Memory B cell (primary cell): ENCODE results near the gene SEZ6.

Experiments
- ATAC-seq: fragments of 150-1000 bp; cut with Tn5 transposase; 2 replicates; pipeline ENCODE4 v1.10.0; 2021; ENCODE audit warnings: low read depth, mild to moderate bottlenecking, moderate library complexity
- DNase-seq, 2 donors: peaks; one replicate each; pipeline ENCODE4 v3.0.0; 2022; ENCODE audit warnings: low spot score in 2 of 2
- H3K27ac Mint-ChIP-seq: one replicate; pipeline ENCODE4 v1.8.0; 2022; ENCODE audit warnings: mild to moderate bottlenecking, moderate library complexity, mixed read lengths
- H3K27me3 Mint-ChIP-seq: one replicate; pipeline ENCODE4 v1.8.0; 2022; ENCODE audit warnings: mixed read lengths
- H3K36me3 Mint-ChIP-seq: one replicate; pipeline ENCODE4 v1.8.0; 2022; ENCODE audit warnings: mild to moderate bottlenecking, mixed read lengths
- H3K4me1 Mint-ChIP-seq: one replicate; pipeline ENCODE4 v1.8.0; 2022; ENCODE audit warnings: mixed read lengths
- H3K4me3 Mint-ChIP-seq: one replicate; pipeline ENCODE4 v1.8.0; 2022; ENCODE audit warnings: mild to moderate bottlenecking, moderate library complexity, mixed read lengths
- H3K9me3 Mint-ChIP-seq: one replicate; pipeline ENCODE4 v1.8.0; 2022; ENCODE audit warnings: mixed read lengths

Gene SEZ6

DNA sequence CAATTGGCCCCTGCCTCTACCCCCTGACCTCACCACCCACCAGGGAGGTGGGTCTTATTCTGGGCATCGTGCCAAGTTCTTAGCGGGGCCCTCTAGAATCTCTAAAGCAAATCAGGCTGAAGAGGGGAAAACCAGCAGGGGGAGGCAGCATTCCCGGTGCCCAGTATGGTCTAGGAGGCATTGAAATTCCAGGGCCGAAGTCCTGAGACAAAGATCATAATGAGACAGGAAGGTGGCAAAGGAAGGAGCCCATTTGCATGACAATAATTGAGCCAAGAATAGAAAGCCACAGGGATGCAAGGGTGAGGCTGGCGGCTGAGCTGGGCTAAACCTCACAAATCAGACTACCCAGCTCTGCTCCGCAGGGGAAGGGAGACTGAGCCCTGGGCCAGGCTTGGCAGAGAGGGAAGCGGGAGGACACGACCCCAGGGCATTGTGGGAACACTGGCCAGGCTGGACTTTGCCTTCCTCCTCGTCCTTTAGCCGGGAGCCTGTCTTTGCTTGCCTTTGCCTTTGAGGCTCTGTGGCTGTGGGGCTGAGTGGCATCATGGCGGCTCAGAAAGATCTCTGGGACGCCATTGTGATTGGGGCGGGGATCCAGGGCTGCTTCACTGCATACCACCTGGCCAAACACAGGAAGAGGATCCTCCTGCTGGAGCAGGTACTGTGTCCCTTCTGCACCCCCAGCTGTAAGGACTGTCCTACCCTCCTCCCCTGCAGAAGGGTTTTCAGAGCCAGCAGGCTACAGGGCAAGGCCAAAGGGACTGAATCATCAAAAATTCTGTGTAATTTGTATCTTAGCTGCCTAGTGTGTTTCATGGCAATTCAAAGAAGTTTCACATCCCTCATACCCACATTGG lies 37.1 kb upstream of the SEZ6 start, which contains the start of gene PIPOX:
Gene PIPOX (plus strand): TSS at position 463 of the 860 bp plus-strand sequence. CDS start 85 bp downstream, at position 548.
- peaks cover 12% of the 10 kb centered on the region for H3K4me1 Mint-ChIP-seq
- H3K4me3 Mint-ChIP-seq, result no peak within 1 kb of the TSS
- no peak within 1 kb of the TSS for H3K27ac Mint-ChIP-seq
- no peaks in the 10 kb centered on the region for H3K27me3 Mint-ChIP-seq
- ATAC-seq (peak; percentile 77), DNase-seq (no peak)
- H3K36me3 Mint-ChIP-seq, result no peaks in the 10 kb centered on the region
- H3K9me3 Mint-ChIP-seq, result no peaks in the 10 kb centered on the region

DNA sequence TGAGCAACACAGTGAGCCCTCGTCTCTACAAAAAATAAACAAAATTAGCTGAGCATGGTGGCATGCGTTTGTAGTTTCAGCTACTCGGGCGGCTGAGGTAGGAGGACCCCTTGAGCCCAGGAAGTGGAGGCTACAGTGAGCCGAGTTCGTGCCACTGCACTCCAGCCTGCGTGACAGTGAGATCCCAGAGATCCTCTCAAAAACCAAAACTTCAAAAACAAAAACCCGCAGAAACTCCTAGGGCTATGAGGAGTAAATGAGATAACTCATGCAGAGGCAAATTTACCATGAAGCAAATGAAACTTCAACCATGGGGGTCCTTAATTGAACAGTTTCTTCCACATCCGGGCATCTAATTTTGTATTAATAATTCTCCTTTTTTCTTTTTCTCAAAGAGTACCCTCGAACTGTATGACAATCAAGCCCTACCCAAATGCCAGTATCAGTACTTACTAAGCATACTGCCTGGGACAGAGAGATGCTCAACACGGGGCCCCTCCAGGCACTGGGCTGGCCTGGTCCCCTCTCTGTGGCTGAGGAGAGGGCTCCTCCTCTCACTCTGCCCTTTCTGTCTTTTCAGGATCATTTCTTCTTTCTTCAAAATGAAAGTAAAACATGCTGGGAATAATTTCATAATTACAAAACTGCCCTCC lies 36.3 kb upstream of the SEZ6 start:
- no peaks in the 10 kb centered on the region for H3K27me3 Mint-ChIP-seq
- no peak overlapping the region for H3K27ac Mint-ChIP-seq
- H3K4me1 Mint-ChIP-seq, result peaks cover 12% of the 10 kb centered on the region
- H3K9me3 Mint-ChIP-seq, result no peaks in the 10 kb centered on the region
- DNase-seq (no peak), ATAC-seq (no peak)
- no peak overlapping the region for H3K4me3 Mint-ChIP-seq
- no peaks in the 10 kb centered on the region for H3K36me3 Mint-ChIP-seq

DNA sequence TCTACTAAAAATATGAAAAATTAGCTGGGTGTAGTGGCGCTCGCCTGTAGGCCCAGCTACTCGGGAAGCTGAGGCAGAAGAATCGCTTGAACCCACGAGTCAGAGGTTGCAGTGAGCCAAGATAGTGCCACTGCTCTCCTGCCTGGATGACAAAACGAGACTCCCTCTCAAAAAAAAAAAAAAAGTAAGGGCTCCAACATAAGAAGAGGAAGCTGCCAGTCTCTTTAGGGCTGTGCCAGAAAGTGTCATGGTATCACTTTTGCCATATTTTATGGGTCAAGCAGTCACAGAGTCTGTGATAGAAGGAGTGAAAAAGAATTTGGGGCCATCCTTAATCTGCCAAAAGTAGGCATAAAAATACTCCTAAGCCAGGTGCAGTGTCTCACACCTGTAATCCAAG lies 35.7 kb upstream of the SEZ6 start:
- H3K9me3 Mint-ChIP-seq, result no peaks in the 10 kb centered on the region
- no peaks in the 10 kb centered on the region for H3K36me3 Mint-ChIP-seq
- peaks cover 12% of the 10 kb centered on the region for H3K4me1 Mint-ChIP-seq
- no peak overlapping the region for H3K4me3 Mint-ChIP-seq
- DNase-seq, result no peak
- no peaks in the 10 kb centered on the region for H3K27me3 Mint-ChIP-seq
- no peak for ATAC-seq
- H3K27ac Mint-ChIP-seq, result no peak overlapping the region

DNA sequence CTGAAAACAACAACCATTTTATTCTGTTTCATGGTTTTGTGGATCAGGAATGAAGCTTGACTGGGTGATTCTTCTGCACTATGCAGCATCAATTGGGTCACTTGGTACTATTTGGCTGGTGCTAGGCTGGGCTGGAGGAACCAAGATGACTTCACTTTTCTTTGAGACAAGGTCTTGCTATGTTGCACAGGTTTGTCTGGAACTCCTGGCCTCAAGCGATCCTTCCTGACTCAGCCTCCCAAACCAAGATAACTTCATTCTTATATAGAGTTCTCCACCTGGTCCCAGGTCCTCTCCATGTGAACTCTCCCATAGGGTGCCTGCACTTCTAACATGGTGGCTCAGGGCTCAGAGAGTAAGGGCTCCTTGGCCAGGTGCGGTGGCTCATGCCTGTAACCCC lies 35.3 kb upstream of the SEZ6 start:
- DNase-seq (no peak), ATAC-seq (no peak)
- H3K9me3 Mint-ChIP-seq, result no peaks in the 10 kb centered on the region
- H3K27me3 Mint-ChIP-seq, result peaks cover 2% of the 10 kb centered on the region
- H3K27ac Mint-ChIP-seq, result no peak overlapping the region
- no peak overlapping the region for H3K4me3 Mint-ChIP-seq
- peaks cover 12% of the 10 kb centered on the region for H3K4me1 Mint-ChIP-seq
- H3K36me3 Mint-ChIP-seq, result no peaks in the 10 kb centered on the region

DNA sequence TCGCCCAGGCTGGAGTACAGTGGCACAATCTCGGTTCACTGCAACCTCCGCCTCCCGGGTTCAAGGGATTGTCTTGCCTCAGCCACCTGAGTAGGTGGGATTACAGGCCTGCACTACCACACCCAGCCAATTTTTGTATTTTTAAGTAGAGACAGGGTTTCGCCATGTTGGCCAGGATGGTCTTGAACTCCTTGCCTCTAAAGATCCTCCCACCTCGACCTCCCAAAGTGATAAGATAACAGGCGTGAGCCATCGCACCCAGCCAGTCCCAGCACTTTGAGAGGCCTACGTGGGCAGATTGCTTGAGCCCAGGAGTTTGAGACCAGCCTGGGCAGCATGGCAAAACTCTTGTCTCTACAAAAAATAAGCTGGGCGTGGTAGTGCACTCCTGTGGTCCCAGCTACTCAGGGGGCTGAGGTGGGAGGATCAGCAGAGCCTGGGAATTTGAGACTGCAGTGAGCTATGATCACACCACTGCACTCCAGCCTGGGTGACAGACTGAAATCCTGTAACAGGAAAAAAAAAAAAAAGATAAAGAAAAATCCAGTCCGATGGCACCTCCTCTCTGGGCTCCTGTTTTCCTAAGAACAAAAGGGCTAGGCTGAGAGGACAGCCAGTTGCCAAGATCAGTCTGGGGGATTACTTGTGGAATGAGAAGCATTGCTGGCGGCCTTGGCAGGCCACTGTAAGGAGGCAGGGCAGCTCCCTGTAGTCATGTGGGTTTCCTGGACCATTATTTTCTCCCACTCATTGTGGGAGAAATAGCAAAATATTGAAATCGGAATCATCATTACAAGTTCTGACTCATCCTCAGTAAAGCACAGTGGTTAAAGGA lies 34.1 kb upstream of the SEZ6 start:
- DNase-seq (no peak), ATAC-seq (no peak)
- Mint-ChIP-seq H3K27me3 (peaks cover 6% of the 10 kb centered on the region), H3K36me3 (peaks cover 1% of the 10 kb centered on the region), H3K4me3 (no peak overlapping the region), H3K27ac (no peak overlapping the region), H3K9me3 (peaks cover 3% of the 10 kb centered on the region), H3K4me1 (peaks cover 12% of the 10 kb centered on the region)

DNA sequence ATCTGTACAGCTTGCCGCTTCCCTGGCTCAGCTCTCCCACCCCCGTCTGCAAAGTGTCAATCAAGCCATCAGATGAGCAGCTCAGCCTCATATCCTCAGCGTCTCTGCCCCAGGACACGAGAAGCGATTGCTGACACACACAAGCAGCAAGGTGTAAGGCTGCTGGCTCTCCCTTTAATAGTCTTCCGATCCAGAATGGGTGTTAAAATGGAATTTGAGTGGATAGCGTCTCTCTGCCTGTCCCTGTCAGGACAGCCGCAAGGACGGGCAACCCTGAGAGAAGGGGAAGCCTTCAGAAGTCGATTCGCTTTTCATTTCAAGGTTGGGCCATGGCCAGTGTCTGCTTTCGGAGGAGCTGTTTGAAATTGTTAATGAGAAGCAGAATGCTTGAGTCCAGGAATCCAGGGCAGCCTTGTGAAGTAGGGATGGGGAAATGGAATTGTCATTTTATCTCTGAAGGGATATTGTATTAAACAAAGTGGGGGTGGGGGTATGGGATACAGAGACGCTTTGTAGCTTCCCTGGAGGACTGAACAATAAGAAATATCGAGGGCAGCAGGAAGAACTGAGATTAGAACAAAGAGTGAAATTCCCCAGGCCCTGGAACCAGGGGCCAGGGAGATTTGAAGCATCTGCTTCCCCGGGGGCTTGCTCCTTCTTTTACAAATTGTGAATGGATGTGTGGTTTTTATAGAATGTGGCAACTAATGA lies 32.4 kb upstream of the SEZ6 start:
- H3K4me1 Mint-ChIP-seq, result peaks cover 9% of the 10 kb centered on the region
- DNase-seq, result no peak
- H3K9me3 Mint-ChIP-seq, result peaks cover 9% of the 10 kb centered on the region
- peaks cover 1% of the 10 kb centered on the region for H3K36me3 Mint-ChIP-seq
- ATAC-seq, result no peak
- no peak overlapping the region for H3K27ac Mint-ChIP-seq
- peaks cover 9% of the 10 kb centered on the region for H3K27me3 Mint-ChIP-seq
- no peak overlapping the region for H3K4me3 Mint-ChIP-seq

DNA sequence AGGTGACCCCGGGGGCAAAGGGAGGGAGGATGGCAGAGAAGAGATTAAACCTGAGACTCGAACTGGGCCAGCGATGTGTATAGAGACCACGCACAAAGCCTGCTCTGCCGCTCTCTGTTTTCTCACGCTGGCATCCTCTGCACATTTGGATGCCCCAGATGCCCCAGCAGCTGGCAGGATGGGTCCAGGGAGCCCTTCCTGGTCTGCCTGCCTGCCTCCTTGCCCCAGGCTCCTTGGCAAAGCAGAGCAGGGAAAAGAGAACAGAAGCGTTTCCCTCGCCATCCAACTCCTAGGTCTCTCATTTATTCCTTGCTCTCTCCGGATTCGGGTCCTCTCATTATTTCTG lies 31.9 kb upstream of the SEZ6 start:
- Mint-ChIP-seq H3K27ac (no peak overlapping the region), H3K4me3 (no peak overlapping the region), H3K9me3 (peaks cover 9% of the 10 kb centered on the region), H3K27me3 (peaks cover 12% of the 10 kb centered on the region), H3K36me3 (peaks cover 1% of the 10 kb centered on the region), H3K4me1 (peaks cover 5% of the 10 kb centered on the region)
- ATAC-seq, result no peak
- DNase-seq, result no peak

DNA sequence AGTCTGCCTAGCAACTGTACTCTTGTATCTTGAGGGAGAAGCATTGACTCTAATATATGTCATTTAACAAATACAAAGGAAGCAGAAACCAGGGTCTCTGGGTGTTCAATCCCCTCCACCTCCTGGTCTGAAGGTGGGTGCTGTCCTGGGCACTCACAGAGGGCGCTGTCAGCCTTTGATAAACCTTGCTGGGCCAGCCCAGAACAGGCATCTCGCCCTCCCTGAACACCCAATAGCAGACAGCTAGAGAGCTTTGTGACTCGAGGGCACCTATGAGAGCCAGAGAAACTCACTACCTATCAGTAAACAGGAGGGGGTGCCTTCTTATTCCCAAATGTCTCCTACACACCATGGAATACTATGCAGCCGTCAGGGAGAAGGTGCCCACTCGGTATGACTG lies 30.8 kb upstream of the SEZ6 start:
- H3K4me1 Mint-ChIP-seq, result no peaks in the 10 kb centered on the region
- H3K36me3 Mint-ChIP-seq, result peaks cover 3% of the 10 kb centered on the region
- H3K27ac Mint-ChIP-seq, result no peak overlapping the region
- H3K4me3 Mint-ChIP-seq, result no peak overlapping the region
- H3K9me3 Mint-ChIP-seq, result peaks cover 9% of the 10 kb centered on the region
- H3K27me3 Mint-ChIP-seq, result peaks cover 18% of the 10 kb centered on the region
- DNase-seq, result no peak
- ATAC-seq, result no peak

DNA sequence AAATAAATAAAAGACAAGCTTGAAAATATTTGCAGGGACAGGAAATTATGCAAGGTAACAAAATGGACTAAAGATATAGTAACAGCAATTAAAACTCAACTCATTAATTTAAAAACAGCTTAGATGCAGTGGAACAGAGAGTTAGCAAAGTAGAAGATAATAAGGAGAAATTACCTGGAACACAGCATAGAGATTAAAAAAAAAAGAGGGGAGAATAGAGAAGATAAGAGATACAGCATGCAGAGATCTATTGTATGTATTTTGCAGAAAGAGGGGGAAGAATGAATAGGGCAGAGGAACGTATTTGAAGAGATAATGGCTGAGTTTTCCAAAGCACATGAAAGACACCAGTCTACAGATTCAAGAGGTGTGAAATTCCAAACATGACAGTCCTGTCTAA lies 28.7 kb upstream of the SEZ6 start:
- Mint-ChIP-seq H3K36me3 (peaks cover 3% of the 10 kb centered on the region), H3K4me3 (no peak overlapping the region), H3K27me3 (peaks cover 22% of the 10 kb centered on the region), H3K27ac (no peak overlapping the region), H3K9me3 (peaks cover 9% of the 10 kb centered on the region), H3K4me1 (no peaks in the 10 kb centered on the region)
- DNase-seq (no peak), ATAC-seq (no peak)

DNA sequence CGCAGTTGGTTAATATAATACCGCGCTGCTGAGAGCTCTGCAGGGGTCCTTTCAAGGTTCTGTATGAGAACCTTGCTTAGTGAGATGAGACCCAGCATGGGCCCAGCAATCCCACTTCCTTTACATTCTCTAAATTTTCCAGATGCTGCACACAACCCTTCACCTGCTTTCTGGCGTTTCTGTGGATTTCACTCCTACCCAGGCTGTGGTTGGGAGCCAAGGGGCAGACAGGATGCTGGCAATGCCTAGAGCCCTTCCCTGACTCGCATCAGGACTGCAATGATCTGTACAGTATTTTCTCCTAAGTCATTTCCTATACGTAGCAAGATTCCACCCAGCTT lies 27.0 kb upstream of the SEZ6 start:
- H3K4me1 Mint-ChIP-seq, result no peaks in the 10 kb centered on the region
- no peak overlapping the region for H3K4me3 Mint-ChIP-seq
- H3K27ac Mint-ChIP-seq, result no peak overlapping the region
- peaks cover 25% of the 10 kb centered on the region for H3K27me3 Mint-ChIP-seq
- peaks cover 3% of the 10 kb centered on the region for H3K36me3 Mint-ChIP-seq
- DNase-seq (no peak), ATAC-seq (no peak)
- peaks cover 9% of the 10 kb centered on the region for H3K9me3 Mint-ChIP-seq

DNA sequence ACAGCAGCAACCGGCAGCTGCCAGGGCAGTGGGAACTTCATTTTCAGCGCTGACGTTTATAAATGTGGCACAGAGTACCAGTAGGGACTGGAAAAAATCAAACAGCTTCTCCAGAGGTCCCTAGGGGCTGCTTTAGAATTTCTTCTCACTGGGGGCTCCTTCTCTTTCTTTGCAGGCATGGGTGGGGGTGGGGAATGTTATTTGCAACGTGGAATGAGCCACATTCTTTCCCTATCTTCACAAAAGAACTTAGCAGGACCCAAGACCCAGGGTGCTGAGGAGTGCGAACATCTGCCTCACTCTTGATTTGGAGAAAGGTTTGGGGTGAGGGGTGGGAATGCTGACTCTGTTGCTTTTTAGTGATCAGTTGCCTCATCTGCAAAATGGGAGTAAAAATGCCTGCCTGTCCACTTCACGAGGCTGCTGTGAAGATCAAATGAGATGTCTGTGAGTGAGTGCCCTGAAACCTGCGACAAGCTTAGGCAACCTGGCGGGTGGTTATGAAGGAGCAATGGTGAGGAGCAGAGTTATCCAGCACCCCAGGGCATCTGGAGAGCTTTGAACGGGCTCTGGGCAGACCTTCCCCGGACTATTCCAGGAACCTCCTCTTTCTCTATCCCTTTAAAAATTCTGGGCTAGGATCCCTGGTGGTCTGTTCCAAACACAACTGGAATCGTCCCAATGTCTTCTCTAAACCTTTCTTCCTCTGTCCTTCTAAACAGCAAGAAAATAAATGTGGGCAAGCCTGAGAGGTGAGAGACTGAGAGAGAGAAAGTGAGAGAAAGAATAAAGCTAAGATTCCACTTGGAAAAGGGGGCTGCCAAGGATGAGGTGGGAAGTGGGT lies 26.4 kb upstream of the SEZ6 start:
- Mint-ChIP-seq H3K4me1 (no peaks in the 10 kb centered on the region), H3K4me3 (no peak overlapping the region), H3K36me3 (peaks cover 3% of the 10 kb centered on the region), H3K27me3 (peaks cover 26% of the 10 kb centered on the region), H3K27ac (no peak overlapping the region), H3K9me3 (peaks cover 9% of the 10 kb centered on the region)
- DNase-seq (no peak), ATAC-seq (no peak)

DNA sequence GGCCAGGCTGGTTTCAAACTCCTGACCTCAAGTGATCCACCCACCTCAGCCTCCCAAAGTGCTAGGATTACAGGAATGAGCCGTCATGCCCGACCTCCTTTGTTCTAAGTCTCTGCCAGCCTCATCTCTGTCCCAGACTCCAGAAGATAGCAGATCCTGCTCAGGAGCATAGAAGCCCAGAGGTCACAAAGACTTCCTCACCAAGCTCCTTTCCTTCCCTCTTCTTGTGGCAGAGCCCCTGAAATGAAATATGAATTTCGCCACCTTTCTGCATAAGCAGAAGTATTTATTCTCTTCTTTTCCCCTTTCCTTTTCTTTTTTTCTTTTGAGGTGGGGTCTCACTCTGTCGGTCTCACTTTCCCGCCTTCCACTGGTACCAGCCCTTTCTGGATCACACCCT lies 25.7 kb upstream of the SEZ6 start:
- no peaks in the 10 kb centered on the region for H3K4me1 Mint-ChIP-seq
- H3K4me3 Mint-ChIP-seq, result no peak overlapping the region
- no peak for DNase-seq
- H3K27ac Mint-ChIP-seq, result no peak overlapping the region
- peaks cover 30% of the 10 kb centered on the region for H3K27me3 Mint-ChIP-seq
- peaks cover 3% of the 10 kb centered on the region for H3K36me3 Mint-ChIP-seq
- peaks cover 9% of the 10 kb centered on the region for H3K9me3 Mint-ChIP-seq
- ATAC-seq, result no peak

DNA sequence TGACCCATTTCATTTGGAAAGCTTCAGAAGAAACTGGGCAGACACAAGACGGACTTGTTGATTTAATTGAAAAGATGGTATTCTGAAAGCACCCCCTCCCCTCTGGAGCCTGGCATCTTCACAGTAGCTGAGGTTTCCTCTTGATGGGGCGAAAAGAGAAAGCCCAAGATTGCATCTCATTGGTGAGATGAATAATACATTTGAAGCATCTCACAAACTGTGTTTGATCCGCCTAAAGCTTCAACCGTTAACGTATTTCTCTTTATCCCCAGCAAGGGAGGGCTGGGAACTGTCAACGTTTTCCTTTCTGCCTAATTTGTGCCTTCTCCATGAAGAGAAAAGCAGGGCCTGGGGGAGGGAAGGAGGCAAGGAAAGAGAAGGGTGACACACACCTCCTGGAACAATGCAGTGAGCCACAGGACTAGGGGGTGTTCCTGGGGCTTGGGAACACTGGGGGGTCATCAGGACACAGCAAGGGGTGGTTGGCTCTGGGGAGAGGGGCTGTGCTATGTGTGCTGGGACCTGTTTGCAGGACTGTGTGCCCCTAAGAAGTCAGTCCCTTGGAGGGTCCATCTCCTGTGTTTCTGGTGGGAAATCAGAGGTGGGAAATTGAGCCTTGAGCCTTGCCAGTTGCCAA lies 18.6 kb upstream of the SEZ6 start:
- peaks cover 25% of the 10 kb centered on the region for H3K27me3 Mint-ChIP-seq

More for the DNA sequence above, 18.6 kb upstream of the SEZ6 start:
- H3K36me3 Mint-ChIP-seq, result no peaks in the 10 kb centered on the region
- H3K4me1 Mint-ChIP-seq, result peaks cover 3% of the 10 kb centered on the region
- no peaks in the 10 kb centered on the region for H3K9me3 Mint-ChIP-seq
- H3K27ac Mint-ChIP-seq, result no peak overlapping the region
- ATAC-seq (no peak), DNase-seq (no peak)
- H3K4me3 Mint-ChIP-seq, result no peak overlapping the region
